ENCODE results near the gene OSCAR.

The OSCAR gene

DNA sequence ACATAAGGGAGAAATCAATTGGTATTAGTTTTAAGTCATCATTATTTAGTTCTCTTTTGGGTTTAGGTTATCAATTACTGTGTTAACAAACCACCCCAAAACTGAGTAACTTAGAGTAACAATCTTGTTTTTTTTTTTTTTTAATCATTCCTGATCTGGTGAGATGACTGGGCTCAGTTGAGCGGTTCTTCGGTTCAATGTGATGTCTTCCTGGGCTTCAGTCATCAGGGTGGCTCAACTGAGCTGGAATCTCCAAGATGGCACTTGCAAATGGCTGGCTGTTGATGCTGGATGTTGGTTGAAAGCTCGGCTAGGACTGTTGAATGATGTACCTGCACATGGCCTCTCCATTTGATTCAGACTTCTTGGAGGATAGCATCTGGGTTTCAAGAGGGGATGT, 16.2 kb downstream of the OSCAR start:
- DNase-seq, result no peak

- DNase-seq, result no peak
Observed at GRCh38 chr19:54081032-54081431, 19.6 kb downstream of the OSCAR start, which contains the start of gene TARM1. TARM1 (minus strand) TSS chr19:54081365; CDS start chr19:54081340, 25 bp downstream.

DNA sequence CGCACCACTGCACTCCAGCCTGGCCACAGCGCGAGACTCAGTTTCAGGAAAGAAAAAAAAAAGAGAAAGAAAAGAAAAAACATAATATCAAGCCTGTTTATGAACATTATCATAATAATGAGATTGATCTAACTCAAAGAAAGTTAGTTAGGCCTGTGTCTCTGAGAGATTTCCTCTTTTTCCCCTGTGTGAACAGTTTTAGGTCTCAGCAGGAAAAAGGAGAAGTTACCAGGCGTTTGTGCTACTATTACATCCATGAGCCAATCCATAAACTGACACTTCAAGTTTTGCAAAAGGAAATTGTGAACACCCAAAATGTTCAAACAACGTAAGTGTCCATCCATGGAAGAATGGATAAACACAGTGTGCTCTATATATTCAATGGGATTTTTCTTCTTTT, 23.3 kb downstream of the OSCAR start:
- no peak for DNase-seq

GRCh38 chr19:54074851-54075250, 25.8 kb downstream of the OSCAR start:
- no peak for DNase-seq

DNA sequence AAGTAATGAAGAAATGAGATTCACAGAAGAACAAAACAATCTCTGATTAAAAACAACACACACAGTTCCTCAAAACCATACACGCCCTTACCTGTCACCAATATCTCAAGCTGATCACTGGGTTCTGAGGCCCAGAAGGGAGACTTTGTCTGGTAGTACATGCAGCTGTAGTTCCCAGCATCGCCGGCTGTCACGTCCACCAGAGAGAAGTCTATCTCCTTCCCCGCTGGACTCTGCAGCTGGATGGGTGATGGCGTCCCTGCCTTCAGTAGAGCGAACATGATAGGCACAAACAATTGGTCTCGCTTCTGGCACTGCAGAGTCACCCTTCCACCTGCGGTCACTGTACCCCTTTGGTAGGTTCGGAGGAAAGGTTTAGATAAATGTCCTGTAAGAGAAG, 26.8 kb downstream of the OSCAR start:
- DNase-seq, result no peak

- DNase-seq, result no peak
Observed at GRCh38 chr19:54069470-54069869, 31.1 kb downstream of the OSCAR start.

GRCh38 chr19:54063350-54064116, 37.1 kb downstream of the OSCAR start, which contains the start of gene VSTM1:
VSTM1 (minus strand) TSS chr19:54063897; CDS start chr19:54063777, 120 bp downstream.
- DNase-seq, result no peak

GRCh38 chr19:54062643-54063042, 38.0 kb downstream of the OSCAR start:
- no peak for DNase-seq

DNA sequence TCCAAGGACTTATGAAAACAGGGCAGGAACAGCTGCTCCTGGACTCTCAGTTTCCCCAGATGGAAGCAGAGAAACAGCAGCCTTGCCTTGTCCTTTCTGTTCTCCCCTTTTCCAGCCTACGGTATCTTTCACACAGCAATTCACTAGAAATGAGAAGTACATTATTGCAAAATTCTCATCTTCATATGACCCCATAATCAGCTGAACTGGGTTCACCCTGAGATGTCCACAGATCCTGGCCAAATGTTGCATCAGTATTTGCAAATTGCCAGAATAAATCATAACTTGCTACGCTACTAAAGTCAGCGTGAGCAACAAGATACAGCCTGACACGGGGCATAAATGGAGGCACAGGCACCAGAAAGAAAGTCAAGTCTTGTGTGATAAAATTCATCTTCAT, 53.0 kb downstream of the OSCAR start:
- no peak for DNase-seq

GRCh38 chr19:54045771-54046170, 54.8 kb downstream of the OSCAR start:
- DNase-seq, result no peak

All from central memory CD4-positive, alpha-beta T cell (primary cell).